ENCODE results near the gene TP53AIP1.

TP53AIP1 gene

GRCh38 chr11:128905345-128906184, 37.1 kb downstream of the TP53AIP1 start:
- DNase-seq (ENCODE audit: low spot score), result peak; percentile 73

- DNase-seq (ENCODE audit: low spot score), result no peak
Observed at GRCh38 chr11:128904656-128905344, 37.9 kb downstream of the TP53AIP1 start.

GRCh38 chr11:128904303-128904655, 38.4 kb downstream of the TP53AIP1 start:
- no peak for DNase-seq (ENCODE audit: low spot score)

- DNase-seq (ENCODE audit: low spot score), result no peak
Observed at GRCh38 chr11:128903248-128904061, 39.2 kb downstream of the TP53AIP1 start.

- DNase-seq (ENCODE audit: low spot score), result no peak
Observed at GRCh38 chr11:128902515-128903066, 40.1 kb downstream of the TP53AIP1 start.

- DNase-seq (ENCODE audit: low spot score), result no peak
Observed at GRCh38 chr11:128901653-128902514, 40.8 kb downstream of the TP53AIP1 start.

- DNase-seq (ENCODE audit: low spot score), result no peak
Observed at GRCh38 chr11:128900468-128900867, 42.2 kb downstream of the TP53AIP1 start.

- DNase-seq (ENCODE audit: low spot score), result no peak
Observed at GRCh38 chr11:128898580-128899344, 43.9 kb downstream of the TP53AIP1 start.

GRCh38 chr11:128897826-128898225, 44.8 kb downstream of the TP53AIP1 start:
- no peak for DNase-seq (ENCODE audit: low spot score)

GRCh38 chr11:128896356-128896755, 46.3 kb downstream of the TP53AIP1 start:
- DNase-seq (ENCODE audit: low spot score), result no peak

- no peak for DNase-seq (ENCODE audit: low spot score)
Observed at GRCh38 chr11:128895526-128895925, 47.1 kb downstream of the TP53AIP1 start.

- DNase-seq (ENCODE audit: low spot score), result no peak
Observed at GRCh38 chr11:128894685-128895084, 48.0 kb downstream of the TP53AIP1 start.

GRCh38 chr11:128894286-128894681, 48.4 kb downstream of the TP53AIP1 start:
- DNase-seq (ENCODE audit: low spot score), result no peak

GRCh38 chr11:128893578-128894285, 48.9 kb downstream of the TP53AIP1 start:
- no peak for DNase-seq (ENCODE audit: low spot score)

- no peak for DNase-seq (ENCODE audit: low spot score)
Observed at GRCh38 chr11:128892866-128893565, 49.7 kb downstream of the TP53AIP1 start.

GRCh38 chr11:128891913-128892398, 50.7 kb downstream of the TP53AIP1 start:
- no peak for DNase-seq (ENCODE audit: low spot score)

GRCh38 chr11:128890543-128891368, 51.9 kb downstream of the TP53AIP1 start, which contains the start of gene KCNJ5:
Gene KCNJ5 (plus strand): TSS chr11:128891356. CDS start chr11:128911274, 19,918 bp downstream.
- DNase-seq (ENCODE audit: low spot score), result peak; percentile 76

- DNase-seq (ENCODE audit: low spot score), result no peak
Observed at GRCh38 chr11:128890216-128890542, 52.5 kb downstream of the TP53AIP1 start.
